ENCODE measurements around the gene FRMD4A. TPM values are rescaled to one million over a fixed set of nuclear protein-coding genes. Genes with fewer than 3 reads are reported as not detected.

Gene FRMD4A
- polyA plus RNA-seq, 4 donors, result 73.7 to 101 (median 85.3) TPM

DNA sequence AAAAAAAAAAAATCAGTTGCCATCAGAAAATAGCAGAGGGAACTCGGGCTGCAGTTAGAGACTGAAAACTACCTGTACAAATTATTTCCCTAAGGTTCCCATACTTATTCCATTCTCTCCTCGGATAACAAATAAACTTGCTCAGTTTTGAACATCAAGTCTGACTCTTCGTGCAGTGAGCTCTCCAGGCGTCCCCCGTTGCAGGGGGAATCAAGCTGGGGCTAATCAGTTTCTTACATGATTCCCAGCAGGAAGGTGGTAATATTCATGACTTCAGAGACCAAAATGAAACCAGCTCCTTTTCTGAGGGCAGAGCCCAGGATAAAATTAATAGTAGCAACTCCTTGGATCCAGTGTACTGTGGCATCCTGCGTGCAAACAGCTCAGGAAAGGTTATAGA, 135.3 kb downstream of the FRMD4A start:
- DNase-seq (ENCODE audit: low read depth in 4 of 4, low spot score in 2 of 4), result no peak

DNA sequence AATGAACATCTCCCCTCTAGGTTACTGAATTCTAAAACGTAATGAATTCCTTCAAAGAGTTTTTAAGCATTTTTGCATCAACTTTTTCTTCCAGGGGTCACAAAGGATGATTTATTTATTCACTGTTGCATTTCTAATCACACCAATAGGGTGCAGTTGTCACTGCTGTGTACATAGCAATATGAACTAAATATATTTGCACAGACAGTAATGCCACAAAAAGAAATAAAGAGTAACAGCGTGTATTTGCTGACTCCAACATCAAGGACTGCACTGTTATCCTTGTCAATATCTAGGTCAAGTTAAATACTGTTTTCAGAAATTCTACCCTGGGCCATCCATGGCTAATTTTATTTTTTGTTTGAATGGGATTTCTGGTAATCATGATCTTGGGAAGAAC, 138.0 kb downstream of the FRMD4A start:
- no peak for DNase-seq (ENCODE audit: low read depth in 4 of 4, low spot score in 2 of 4)

DNA sequence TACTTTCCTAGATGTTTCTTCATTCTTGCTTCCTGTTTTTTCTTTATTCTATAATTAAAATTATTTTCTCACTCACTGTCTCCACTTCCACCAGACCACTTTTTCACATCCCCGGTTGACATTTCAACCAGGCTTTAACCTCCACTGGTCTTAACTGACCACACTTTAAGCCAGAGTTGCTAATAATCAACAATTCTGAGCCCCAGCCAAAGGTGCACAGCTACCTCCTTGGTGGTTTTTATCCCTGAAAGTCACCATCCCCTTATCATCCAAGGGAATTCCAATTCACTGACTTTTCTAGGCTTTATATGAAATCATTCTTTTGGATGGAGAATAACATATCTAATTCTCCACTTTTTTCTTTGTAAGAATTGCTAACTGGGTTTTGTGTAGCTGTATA, 138.9 kb downstream of the FRMD4A start:
- no peak for DNase-seq (ENCODE audit: low read depth in 4 of 4, low spot score in 2 of 4)

DNA sequence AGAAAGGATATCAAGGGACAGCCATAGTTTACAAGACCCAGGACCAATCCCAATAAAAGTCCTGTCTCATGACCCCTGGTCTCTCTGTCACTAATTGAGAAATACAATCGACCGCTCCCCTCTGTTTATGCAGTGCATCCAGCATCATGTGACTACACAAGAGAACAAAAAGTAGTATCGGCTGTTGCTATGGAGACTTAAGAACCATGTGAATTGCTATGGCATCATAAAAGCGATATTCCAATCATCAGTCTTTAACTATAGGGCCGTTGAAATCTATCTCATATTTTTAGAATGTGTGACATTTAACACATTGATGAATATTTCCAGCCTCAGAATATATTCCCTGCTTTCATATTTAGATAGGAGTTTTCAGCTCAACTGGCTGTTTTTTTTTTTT, 139.3 kb downstream of the FRMD4A start:
- DNase-seq (ENCODE audit: low read depth in 4 of 4, low spot score in 2 of 4), result no peak

DNA sequence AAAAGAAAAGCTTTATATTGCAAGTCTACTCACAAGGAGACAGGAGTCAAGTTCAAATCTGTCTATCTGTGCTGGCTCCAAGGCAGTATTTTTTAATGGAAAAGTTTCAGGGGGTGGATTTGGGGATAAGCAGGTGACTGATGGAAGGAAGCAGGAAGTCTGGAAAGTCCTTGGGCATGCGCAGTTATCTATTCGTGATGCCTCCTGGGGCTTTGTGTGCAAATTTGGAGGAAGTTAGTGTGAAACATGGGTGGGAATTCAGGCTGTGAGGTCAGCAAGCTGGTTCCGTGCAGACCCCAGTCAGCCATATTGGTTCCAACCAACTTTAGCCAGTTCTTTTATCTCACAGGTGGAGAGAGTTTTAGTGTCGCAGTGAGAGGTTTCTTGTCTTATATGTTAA, 140.0 kb downstream of the FRMD4A start:
- DNase-seq (ENCODE audit: low read depth in 4 of 4, low spot score in 2 of 4), result no peak

DNA sequence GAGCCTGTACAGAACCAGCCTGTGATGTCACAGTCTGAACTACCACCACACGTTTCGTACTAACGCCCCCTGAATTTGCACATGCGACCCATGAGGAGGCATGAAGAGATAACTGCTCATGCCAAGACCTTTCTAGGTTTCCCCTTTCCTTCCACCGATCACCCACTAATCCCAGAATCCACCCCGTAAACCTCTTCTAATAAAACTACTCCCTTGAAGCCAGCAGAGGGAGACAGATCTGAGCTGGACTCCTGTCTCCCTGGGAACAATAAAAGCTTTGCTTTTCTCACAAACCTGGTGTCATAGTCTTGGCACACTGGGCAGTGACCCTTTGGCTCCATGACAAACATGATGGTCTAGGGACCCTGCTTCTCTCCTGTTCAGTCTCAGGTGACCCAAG, 144.5 kb downstream of the FRMD4A start:
- DNase-seq (ENCODE audit: low read depth in 4 of 4, low spot score in 2 of 4), result no peak

DNA sequence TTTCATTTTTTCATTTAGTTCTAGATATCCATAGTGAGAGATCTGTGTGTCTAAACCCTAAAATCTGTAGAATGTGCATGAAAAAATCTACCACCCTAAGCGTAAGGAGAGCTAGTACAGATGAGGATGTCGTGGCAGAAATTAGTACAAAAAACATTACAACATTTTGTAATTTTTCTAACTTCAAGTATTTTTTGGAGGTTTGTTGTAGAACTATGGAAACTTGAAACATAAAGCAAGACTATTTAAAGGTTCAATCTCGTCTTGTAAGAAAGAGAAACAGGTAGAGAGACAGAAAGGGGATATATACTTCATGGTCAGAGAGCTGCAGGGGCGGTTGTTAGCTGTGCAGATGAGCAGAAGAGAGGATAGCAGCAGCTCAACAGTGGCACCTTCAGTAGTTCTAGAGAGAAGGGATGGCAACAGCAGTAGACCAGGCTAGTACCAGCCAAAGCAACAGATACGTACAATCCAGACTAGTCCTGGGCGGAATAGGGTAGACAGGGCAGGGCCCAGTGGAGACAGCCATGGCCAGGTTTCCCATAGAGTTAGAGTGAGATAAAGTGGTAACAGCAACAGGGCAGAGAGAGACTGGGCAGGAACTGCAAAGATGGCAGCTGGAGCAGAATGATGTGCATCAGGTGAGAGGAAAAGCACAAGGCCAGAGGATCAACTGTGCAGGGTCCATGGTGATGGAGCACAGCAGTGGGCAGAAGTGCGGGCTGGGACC, 145.2 kb downstream of the FRMD4A start:
- DNase-seq (ENCODE audit: low read depth in 4 of 4, low spot score in 2 of 4), result peak in 1 of 4 donors; percentile 51

DNA sequence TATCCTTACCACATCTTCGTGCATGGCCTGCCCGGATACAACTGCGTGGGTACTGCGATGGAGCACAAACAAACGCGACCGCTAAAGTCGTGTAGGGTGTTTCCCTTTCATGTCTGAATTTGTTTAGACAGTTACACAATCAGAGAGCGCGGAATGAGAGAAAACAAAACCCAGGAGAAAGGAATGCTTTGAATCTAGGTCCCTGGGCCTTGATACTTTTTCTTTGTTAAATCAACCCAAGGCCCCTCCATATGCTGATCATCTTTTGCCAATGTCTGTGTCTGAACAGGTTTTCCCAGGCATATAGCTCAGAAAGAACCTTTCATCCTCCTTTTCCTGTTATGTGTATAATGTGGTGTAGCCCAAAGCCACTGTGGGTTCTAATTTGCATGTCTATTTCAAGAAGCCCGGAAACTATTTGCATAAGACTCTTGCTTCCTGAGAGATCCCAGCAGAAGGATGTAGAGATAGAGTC, 145.8 kb downstream of the FRMD4A start:
- DNase-seq (ENCODE audit: low read depth in 4 of 4, low spot score in 2 of 4), result peak in 1 of 4 donors; percentile 27

DNA sequence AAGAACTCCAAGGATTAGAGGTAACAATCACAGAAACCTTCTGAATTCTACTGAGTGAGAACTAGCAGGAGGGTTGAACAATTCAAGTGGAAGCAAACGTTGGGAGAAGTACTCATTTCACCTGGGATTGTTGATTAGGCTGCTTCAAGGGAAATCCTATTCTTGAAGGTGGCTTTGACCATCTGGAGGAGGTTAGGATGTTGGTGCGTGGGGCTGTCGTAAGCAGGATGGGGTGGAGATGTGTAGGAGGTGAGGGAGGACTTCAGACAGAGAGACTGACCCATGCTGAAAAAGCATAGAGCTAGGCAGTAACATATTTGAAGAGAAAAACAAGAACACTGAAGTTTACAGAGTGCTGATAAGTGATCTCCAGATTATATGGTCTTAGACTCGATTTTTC, 147.9 kb downstream of the FRMD4A start:
- DNase-seq (ENCODE audit: low read depth in 4 of 4, low spot score in 2 of 4), result no peak

DNA sequence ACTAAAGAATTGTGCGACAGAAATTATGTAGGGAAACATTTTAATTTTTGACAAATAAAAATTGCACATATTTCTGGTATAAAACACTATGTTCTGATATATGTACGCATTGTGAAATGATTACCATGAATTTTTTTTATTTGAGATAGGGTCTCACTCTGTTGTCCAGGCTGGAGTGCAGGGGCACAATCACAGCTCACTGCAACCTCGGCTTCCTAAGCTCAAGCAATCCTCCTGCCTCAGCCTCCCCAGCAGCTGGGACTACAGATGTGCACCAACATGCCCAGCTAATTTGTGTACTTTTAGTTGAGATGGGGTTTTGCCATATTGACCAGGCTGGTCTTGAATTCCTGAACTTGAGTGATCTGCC, 149.2 kb downstream of the FRMD4A start:
- no peak for DNase-seq (ENCODE audit: low read depth in 4 of 4, low spot score in 2 of 4)

DNA sequence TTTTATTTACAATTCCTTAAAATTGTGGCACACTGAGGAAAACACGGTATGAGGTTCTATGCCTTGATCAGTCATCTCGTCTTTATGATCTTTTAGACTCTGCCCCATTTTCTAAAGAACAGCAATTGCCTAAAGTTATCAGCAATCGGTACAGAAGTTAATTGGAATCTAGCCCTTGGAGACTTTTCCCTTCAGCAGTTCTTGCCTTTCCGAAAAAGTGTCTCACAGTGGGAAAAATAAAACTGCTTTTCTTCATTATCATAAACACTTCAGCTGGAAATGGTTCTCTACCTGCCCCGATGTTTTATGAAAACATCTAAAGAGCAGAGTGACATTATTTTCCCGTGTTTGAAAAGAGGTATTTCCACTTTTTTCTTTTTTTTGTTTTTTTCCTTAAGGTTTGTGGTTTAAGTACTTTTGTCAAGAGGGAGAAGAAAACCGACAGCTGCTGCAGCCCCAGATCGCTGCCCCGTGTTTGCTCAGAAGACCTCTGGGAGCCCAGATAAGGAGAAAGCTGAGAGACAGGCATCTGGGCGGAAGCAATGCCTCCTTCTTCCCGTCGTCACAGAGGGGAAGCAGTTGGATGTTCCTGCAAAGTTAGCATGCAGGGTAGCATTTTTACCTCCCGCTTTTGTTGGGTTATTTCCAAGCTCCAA, 149.7 kb downstream of the FRMD4A start:
- no peak for DNase-seq (ENCODE audit: low read depth in 4 of 4, low spot score in 2 of 4)

DNA sequence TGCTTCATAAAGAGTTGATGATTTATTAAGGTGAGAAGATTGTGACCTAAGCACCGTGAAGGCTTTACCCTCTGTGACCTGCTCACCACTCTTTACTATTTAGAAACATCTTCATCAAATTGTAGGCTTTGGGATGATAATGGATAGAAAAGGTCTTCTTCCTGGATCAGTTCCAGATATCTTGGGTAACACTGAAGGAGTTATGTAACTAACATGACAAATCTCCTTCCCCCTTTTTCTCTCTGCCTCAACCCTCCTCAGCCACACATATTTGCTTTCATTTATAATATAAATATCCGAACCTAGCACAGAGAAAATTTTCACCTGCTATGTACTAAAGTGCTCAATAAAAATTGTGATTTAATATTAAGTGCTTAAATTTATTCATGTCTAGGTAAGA, 151.5 kb downstream of the FRMD4A start:
- no peak for DNase-seq (ENCODE audit: low read depth in 4 of 4, low spot score in 2 of 4)

DNA sequence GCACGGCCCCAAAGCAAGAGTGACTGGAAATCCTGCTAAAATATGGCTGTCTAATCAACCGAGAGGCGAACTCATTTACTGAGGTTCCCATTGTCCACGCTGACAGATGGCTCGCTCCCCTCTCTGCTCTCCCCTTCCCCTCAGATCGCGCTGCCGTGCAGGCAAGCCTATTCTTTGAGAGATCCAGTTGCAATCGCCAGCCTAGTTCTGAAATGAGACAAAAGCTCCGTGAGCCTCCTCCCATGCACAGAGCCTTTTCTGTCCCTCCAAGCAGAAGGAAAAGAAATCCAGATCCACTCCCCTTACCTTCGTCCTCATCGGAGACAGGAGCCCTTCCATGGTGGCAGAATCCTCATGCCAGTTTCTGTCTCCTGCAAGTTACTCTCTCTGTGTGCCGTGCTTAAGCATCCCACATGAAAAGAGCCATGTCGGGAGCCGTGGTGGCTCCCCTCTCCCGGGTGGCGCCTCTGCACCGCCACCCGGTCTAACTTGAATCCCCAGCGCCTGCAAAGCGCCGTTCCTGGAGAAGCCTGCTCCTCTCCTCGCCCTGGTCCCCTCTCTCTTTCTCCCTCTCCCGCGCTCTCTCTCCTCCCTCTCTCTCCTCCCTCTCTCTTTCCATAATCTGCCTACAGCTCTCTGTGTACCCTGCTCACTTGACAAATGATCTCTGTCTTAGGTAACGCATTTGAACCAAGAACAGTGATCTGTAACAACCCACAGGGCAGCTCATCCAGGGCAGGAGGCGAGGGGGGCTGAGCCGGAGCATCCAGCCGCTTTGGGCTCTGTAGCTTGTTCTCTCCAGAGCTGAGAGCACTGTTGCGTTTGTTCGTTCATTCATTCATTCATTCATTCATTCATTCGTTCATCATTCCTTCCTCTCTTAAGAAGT, 156.8 kb downstream of the FRMD4A start:
- peak in 3 of 4 donors; percentile 31 to 63 (median 61) for DNase-seq (ENCODE audit: low read depth in 4 of 4, low spot score in 2 of 4)

DNA sequence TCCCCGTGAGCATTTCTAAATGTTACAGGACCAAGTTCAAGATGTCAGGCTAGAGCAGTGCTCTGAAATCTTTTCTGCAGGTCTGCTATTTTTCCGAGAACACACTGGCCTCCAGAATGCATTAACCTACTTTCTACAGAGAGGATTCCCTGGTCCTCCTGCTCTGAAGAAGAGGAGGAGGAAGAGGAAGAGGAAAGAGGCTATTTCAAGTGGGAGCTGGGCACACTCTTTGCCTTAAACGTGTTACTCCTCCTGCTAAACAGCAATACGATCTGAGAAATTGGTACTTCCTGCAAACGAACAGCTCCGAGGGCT, 157.4 kb downstream of the FRMD4A start:
- DNase-seq (ENCODE audit: low read depth in 4 of 4, low spot score in 2 of 4), result no peak

DNA sequence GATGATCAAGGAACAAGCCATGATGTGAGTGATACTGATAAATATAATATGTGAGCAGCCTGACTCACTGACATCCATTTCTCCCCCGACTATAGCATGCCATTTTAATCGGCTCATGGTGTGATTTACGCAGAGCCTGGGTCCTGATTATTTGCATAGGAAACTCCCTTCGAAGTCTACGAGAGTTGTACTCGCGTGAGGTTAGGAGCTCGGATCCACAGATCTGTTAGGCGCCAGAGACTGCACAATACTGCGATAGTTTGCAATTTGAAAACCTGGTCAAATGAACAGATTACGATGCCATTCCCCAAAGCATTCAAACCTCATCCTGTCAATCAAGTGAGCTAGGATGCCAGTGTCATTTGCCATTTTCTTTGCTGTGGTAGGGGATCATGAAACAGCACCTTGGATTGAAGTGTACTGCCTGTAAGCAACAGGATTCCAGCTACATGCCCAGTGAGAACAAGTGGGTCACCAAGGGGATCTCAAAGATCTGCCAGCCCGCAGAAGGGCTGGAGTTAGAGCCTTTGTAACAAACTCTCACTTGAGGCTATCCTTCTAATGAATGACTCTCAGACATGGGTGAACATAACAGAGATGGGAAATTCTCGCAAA, 158.3 kb downstream of the FRMD4A start:
- no peak for DNase-seq (ENCODE audit: low read depth in 4 of 4, low spot score in 2 of 4)

DNA sequence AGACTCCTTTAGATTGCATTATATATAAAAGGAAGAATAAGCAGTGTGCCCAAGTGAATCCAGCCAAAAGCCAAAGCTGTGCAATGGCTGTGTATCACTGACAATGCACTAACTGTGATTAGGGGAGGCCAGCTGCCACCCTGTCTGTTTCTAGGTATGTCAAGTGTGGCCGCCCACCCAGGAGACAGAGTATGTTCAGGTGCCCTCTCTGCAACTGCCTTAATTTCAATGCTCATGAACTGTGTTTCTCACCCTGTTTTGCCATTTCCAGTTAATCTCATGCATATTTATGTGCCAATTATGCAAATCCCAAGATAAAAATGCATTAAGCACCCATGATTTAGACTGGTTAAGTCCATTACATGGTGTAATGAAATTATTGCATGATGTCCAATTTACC, 159.4 kb downstream of the FRMD4A start:
- DNase-seq (ENCODE audit: low read depth in 4 of 4, low spot score in 2 of 4), result no peak

DNA sequence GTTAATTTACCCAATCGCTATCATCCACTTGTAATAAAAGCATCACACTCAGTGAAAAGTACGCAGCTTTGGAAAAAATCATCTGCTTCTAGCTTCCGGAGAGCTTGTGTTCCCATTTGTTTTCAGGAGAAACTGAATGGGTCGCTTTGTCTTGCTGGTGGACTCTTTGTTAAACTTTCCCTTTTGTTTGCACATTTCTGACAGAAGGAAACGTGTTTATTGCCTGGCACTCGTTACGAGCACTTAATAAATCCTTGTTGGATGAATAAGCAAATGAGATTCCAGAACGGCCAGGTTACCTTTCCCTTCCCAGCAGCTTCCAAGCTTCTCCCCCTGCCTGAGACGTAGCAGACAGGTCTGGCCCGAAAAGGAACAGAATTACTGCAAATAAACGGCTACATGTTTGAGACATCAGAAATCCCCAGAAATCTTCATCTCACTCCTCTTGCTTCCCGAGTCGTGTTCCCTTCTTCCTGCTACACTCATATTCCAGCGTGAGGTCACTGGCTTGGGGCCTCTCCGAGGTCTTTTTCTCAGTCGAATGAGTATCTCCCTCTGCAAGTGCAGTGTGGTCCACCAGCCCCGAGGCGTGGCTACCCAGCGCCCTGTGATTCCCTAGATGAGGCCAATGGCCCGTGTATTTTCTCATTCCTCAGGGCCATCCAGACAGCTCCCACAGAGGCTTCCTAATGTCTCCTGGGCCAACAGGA, 167.2 kb downstream of the FRMD4A start:
- no peak for DNase-seq (ENCODE audit: low read depth in 4 of 4, low spot score in 2 of 4)

DNA sequence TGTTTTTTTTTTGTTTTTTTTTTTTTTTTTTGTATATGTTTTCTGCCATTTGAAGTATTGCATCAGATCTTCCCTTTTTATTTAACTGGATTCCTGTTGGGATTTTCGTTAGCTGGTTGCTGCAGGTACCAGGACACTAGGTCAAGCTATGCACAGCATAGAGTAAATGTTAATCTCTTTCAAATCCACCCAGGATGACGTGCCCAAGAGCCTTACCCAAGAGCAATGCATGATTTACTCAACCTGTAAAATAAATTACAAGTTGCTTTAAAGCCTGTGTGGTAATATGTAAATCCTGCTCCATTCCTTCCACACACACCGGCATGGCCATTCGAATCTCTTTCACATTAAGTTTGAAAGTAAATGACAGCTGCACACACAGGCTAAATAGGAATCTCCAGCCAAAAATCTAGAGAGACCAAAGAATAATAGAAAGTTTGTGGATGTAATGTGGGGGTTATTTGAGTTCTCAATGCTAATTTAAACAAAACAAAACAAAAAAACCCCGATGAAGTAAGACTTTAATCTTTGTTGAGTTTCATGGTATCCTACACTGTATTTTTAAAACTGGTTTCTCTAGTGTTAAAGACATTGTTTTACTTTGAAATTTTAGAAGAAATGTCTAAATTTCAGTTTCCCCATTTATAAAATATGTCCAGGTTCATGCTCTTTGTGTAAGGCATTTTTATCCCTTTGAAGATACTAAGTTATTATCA, 167.9 kb downstream of the FRMD4A start:
- no peak for DNase-seq (ENCODE audit: low read depth in 4 of 4, low spot score in 2 of 4)

DNA sequence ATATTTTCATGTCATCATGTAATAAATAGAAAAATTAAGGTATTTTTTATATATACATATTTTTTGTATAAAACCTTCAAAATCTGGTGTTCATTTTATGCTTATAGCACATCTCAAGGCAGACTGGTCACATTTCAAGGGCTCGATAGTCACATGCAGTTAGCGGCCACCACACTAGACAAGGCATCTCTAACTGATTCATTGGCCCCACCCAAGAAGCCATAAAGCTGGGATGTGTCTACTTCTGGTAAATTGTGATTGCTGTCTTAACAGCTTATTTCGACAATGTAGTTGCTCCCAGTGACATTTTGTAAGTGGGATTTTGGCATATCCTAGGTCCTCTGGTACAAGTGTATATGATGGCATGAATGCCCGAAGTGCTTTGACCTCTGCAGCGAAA, 168.7 kb downstream of the FRMD4A start:
- DNase-seq (ENCODE audit: low read depth in 4 of 4, low spot score in 2 of 4), result no peak

DNA sequence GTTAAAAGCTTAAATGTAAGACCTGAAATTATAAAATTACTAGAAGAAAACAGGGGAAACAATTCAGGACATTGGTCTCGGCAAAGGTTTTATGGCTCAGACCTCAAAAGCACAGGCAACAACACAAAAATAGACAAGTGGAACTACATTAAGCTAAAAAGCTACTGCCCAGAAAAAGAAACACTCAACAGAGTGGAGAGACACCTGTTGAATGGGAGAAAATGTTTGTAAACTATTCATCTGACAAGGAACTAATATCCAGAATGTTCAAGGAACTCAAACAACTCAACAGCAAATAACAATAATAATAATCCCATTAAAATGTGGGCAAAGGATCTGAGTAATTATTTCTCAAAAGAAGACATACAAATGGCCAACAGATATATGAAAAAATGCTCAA, 170.4 kb downstream of the FRMD4A start:
- no peak for DNase-seq (ENCODE audit: low read depth in 4 of 4, low spot score in 2 of 4)
